ENCODE measurements around the gene TMEM119.
A peak's percentile ranks its signal among the peaks of the same experiment; 100 is the strongest.
"Not testable (repeated sequence)": the region's sequence is repeated elsewhere in the genome, so short reads cannot be mapped to it uniquely, and the experiment has no call there.

Gene TMEM119

GRCh38 chr12:108561852-108562347 lies 36.0 kb downstream of the TMEM119 start:
- Histone ChIP-seq H3K79me2 (ENCODE audit: control insufficient read depth, insufficient read depth, low read length, unreplicated experiment) (peaks cover 62% of the 10 kb centered on the region), H3K4me1 (ENCODE audit: control insufficient read depth, insufficient read depth, low read length, unreplicated experiment) (peaks cover 40% of the 10 kb centered on the region), H3K27ac (ENCODE audit: low read depth, low read length) (peak overlapping the region; percentile 96), H3K36me3 (ENCODE audit: insufficient read depth, low read length) (peaks cover 16% of the 10 kb centered on the region), H3K4me3 (ENCODE audit: low read depth, low read length) (peak overlapping the region; percentile 99), H2AFZ (ENCODE audit: low read length, unreplicated experiment) (peak overlapping the region; percentile 88), H3K27me3 (ENCODE audit: insufficient read depth, low read length) (no peaks in the 10 kb centered on the region)

- Histone ChIP-seq H3K27me3 (ENCODE audit: insufficient read depth, low read length) (no peaks in the 10 kb centered on the region), H2AFZ (ENCODE audit: low read length, unreplicated experiment) (peak within 1 kb of the TSS; percentile 97), H3K79me2 (ENCODE audit: control insufficient read depth, insufficient read depth, low read length, unreplicated experiment) (peaks cover 70% of the 10 kb centered on the region), H3K4me3 (ENCODE audit: low read depth, low read length) (peak within 1 kb of the TSS; percentile 99), H3K27ac (ENCODE audit: low read depth, low read length) (peak within 1 kb of the TSS; percentile 96), H3K4me1 (ENCODE audit: control insufficient read depth, insufficient read depth, low read length, unreplicated experiment) (peaks cover 36% of the 10 kb centered on the region), H3K36me3 (ENCODE audit: insufficient read depth, low read length) (peaks cover 16% of the 10 kb centered on the region)
These were observed 36.8 kb downstream of the TMEM119 start, which contains the start of gene SART3 for GRCh38 chr12:108560752-108561719. TSS of gene SART3 (minus strand) at chr12:108561173. CDS start at chr12:108561154, 19 bp downstream.

GRCh38 chr12:108560321-108560721 lies 37.6 kb downstream of the TMEM119 start:
- Histone ChIP-seq H3K4me1 (ENCODE audit: control insufficient read depth, insufficient read depth, low read length, unreplicated experiment) (peaks cover 30% of the 10 kb centered on the region), H3K36me3 (ENCODE audit: insufficient read depth, low read length) (peaks cover 16% of the 10 kb centered on the region), H3K79me2 (ENCODE audit: control insufficient read depth, insufficient read depth, low read length, unreplicated experiment) (peaks cover 78% of the 10 kb centered on the region), H2AFZ (ENCODE audit: low read length, unreplicated experiment) (peak overlapping the region; percentile 97), H3K27me3 (ENCODE audit: insufficient read depth, low read length) (no peaks in the 10 kb centered on the region), H3K27ac (ENCODE audit: low read depth, low read length) (peak overlapping the region; percentile 96), H3K4me3 (ENCODE audit: low read depth, low read length) (peak overlapping the region; percentile 99)

GRCh38 chr12:108559748-108560147 lies 38.1 kb downstream of the TMEM119 start:
- H3K27me3 ChIP-seq (ENCODE audit: insufficient read depth, low read length) = no peaks in the 10 kb centered on the region
- peak overlapping the region; percentile 99 for H3K4me3 ChIP-seq (ENCODE audit: low read depth, low read length)
- H3K36me3 ChIP-seq (ENCODE audit: insufficient read depth, low read length) = peaks cover 12% of the 10 kb centered on the region
- H3K27ac ChIP-seq (ENCODE audit: low read depth, low read length) = peak overlapping the region; percentile 96
- peaks cover 81% of the 10 kb centered on the region for H3K79me2 ChIP-seq (ENCODE audit: control insufficient read depth, insufficient read depth, low read length, unreplicated experiment)
- H2AFZ ChIP-seq (ENCODE audit: low read length, unreplicated experiment) = no peak overlapping the region
- peaks cover 24% of the 10 kb centered on the region for H3K4me1 ChIP-seq (ENCODE audit: control insufficient read depth, insufficient read depth, low read length, unreplicated experiment)

- Histone ChIP-seq H3K27me3 (ENCODE audit: insufficient read depth, low read length) (no peaks in the 10 kb centered on the region), H3K27ac (ENCODE audit: low read depth, low read length) (no peak overlapping the region), H3K4me1 (ENCODE audit: control insufficient read depth, insufficient read depth, low read length, unreplicated experiment) (peaks cover 18% of the 10 kb centered on the region), H3K36me3 (ENCODE audit: insufficient read depth, low read length) (peaks cover 5% of the 10 kb centered on the region; the same call in 1 of the 2 replicates), H2AFZ (ENCODE audit: low read length, unreplicated experiment) (no peak overlapping the region), H3K79me2 (ENCODE audit: control insufficient read depth, insufficient read depth, low read length, unreplicated experiment) (peaks cover 80% of the 10 kb centered on the region), H3K4me3 (ENCODE audit: low read depth, low read length) (peak overlapping the region; percentile 99; the same call in 1 of the 2 replicates)
These were observed 38.8 kb downstream of the TMEM119 start for GRCh38 chr12:108559007-108559655.

GRCh38 chr12:108555383-108555782 lies 42.5 kb downstream of the TMEM119 start:
- Histone ChIP-seq H3K4me1 (ENCODE audit: control insufficient read depth, insufficient read depth, low read length, unreplicated experiment) (peaks cover 21% of the 10 kb centered on the region), H3K79me2 (ENCODE audit: control insufficient read depth, insufficient read depth, low read length, unreplicated experiment) (peaks cover 95% of the 10 kb centered on the region)
- not testable (repeated sequence) for H3K4me3 ChIP-seq (ENCODE audit: low read depth, low read length); H3K27ac ChIP-seq (ENCODE audit: low read depth, low read length); H3K36me3 ChIP-seq (ENCODE audit: insufficient read depth, low read length); H3K27me3 ChIP-seq (ENCODE audit: insufficient read depth, low read length); H2AFZ ChIP-seq (ENCODE audit: low read length, unreplicated experiment)

GRCh38 chr12:108553799-108554198 lies 44.1 kb downstream of the TMEM119 start:
- Histone ChIP-seq H3K36me3 (ENCODE audit: insufficient read depth, low read length) (peaks cover 5% of the 10 kb centered on the region; the same call in 1 of the 2 replicates), H3K4me3 (ENCODE audit: low read depth, low read length) (no peak overlapping the region), H3K4me1 (ENCODE audit: control insufficient read depth, insufficient read depth, low read length, unreplicated experiment) (peaks cover 12% of the 10 kb centered on the region), H3K27me3 (ENCODE audit: insufficient read depth, low read length) (no peaks in the 10 kb centered on the region), H3K27ac (ENCODE audit: low read depth, low read length) (no peak overlapping the region), H2AFZ (ENCODE audit: low read length, unreplicated experiment) (no peak overlapping the region), H3K79me2 (ENCODE audit: control insufficient read depth, insufficient read depth, low read length, unreplicated experiment) (peaks cover 94% of the 10 kb centered on the region)

GRCh38 chr12:108551535-108551934 lies 46.3 kb downstream of the TMEM119 start:
- no peak overlapping the region for H3K27ac ChIP-seq (ENCODE audit: low read depth, low read length)
- H3K36me3 ChIP-seq (ENCODE audit: insufficient read depth, low read length) = peaks cover 23% of the 10 kb centered on the region
- H3K27me3 ChIP-seq (ENCODE audit: insufficient read depth, low read length) = no peaks in the 10 kb centered on the region
- H2AFZ ChIP-seq (ENCODE audit: low read length, unreplicated experiment) = no peak overlapping the region
- peaks cover 8% of the 10 kb centered on the region for H3K4me1 ChIP-seq (ENCODE audit: control insufficient read depth, insufficient read depth, low read length, unreplicated experiment)
- peaks cover 84% of the 10 kb centered on the region for H3K79me2 ChIP-seq (ENCODE audit: control insufficient read depth, insufficient read depth, low read length, unreplicated experiment)
- no peak overlapping the region for H3K4me3 ChIP-seq (ENCODE audit: low read depth, low read length)

- H3K4me1 ChIP-seq (ENCODE audit: control insufficient read depth, insufficient read depth, low read length, unreplicated experiment) = peaks cover 8% of the 10 kb centered on the region
- H3K36me3 ChIP-seq (ENCODE audit: insufficient read depth, low read length) = peaks cover 34% of the 10 kb centered on the region
- no peak overlapping the region for H3K4me3 ChIP-seq (ENCODE audit: low read depth, low read length)
- no peak overlapping the region for H2AFZ ChIP-seq (ENCODE audit: low read length, unreplicated experiment)
- no peak overlapping the region for H3K27ac ChIP-seq (ENCODE audit: low read depth, low read length)
- no peaks in the 10 kb centered on the region for H3K27me3 ChIP-seq (ENCODE audit: insufficient read depth, low read length)
- H3K79me2 ChIP-seq (ENCODE audit: control insufficient read depth, insufficient read depth, low read length, unreplicated experiment) = peaks cover 63% of the 10 kb centered on the region
These were observed 48.8 kb downstream of the TMEM119 start for GRCh38 chr12:108548954-108549521.

- Histone ChIP-seq H3K36me3 (ENCODE audit: insufficient read depth, low read length) (peaks cover 44% of the 10 kb centered on the region), H3K4me3 (ENCODE audit: low read depth, low read length) (no peak overlapping the region), H3K4me1 (ENCODE audit: control insufficient read depth, insufficient read depth, low read length, unreplicated experiment) (peaks cover 5% of the 10 kb centered on the region), H3K27me3 (ENCODE audit: insufficient read depth, low read length) (no peaks in the 10 kb centered on the region), H2AFZ (ENCODE audit: low read length, unreplicated experiment) (no peak overlapping the region), H3K27ac (ENCODE audit: low read depth, low read length) (no peak overlapping the region), H3K79me2 (ENCODE audit: control insufficient read depth, insufficient read depth, low read length, unreplicated experiment) (peaks cover 56% of the 10 kb centered on the region)
These were observed 50.2 kb downstream of the TMEM119 start for GRCh38 chr12:108547686-108548085.
